Mucosa of rectum (tissue), 2 donors: Measurements from ENCODE around the gene LIMK1.

Experiments used
- H3K27ac ChIP-seq, 2 donors: one replicate each; pipeline ENCODE4 v1.7.0; 2013; ENCODE audit warnings: inconsistent platforms in 2 of 2, low read depth in 2 of 2, low read length in 2 of 2
- H3K27me3 ChIP-seq, 2 donors: one replicate each; pipeline ENCODE4 v1.7.0; 2013; ENCODE audit warnings: low read length in 2 of 2; ENCODE audit not compliant: control insufficient read depth in 2 of 2, insufficient read depth in 2 of 2
- H3K36me3 ChIP-seq, 2 donors: one replicate each; pipeline ENCODE4 v1.7.0; 2013; ENCODE audit warnings: low read length in 2 of 2; ENCODE audit not compliant: control insufficient read depth in 2 of 2, insufficient read depth in 2 of 2
- H3K4me1 ChIP-seq, 2 donors: one replicate each; pipeline ENCODE4 v1.7.0; 2013; ENCODE audit warnings: low read length in 2 of 2, mild to moderate bottlenecking in 1 of 2; ENCODE audit not compliant: control insufficient read depth in 2 of 2, insufficient read depth in 2 of 2
- H3K4me3 ChIP-seq, 2 donors: one replicate each; pipeline ENCODE4 v1.7.0; 2013; ENCODE audit warnings: low read length in 2 of 2
- H3K9ac ChIP-seq, 2 donors: one replicate each; pipeline ENCODE4 v1.7.0; 2013; ENCODE audit warnings: low read length in 2 of 2, low read depth in 1 of 2, mild to moderate bottlenecking in 1 of 2
- H3K9me3 ChIP-seq, 2 donors: one replicate each; pipeline ENCODE4 v1.7.0; 2013; ENCODE audit warnings: low read length in 2 of 2; ENCODE audit not compliant: control insufficient read depth in 2 of 2
- donor health status: healthy.
- donor health status: Normal muscosa, but diverticular disease.

Gene LIMK1

GRCh38 chr7:74064696-74065095, 18.9 kb upstream of the LIMK1 start:
- no peak overlapping the region for H3K4me3 ChIP-seq
- peaks cover 20% of the 10 kb centered on the region in 2 donors for H3K4me1 ChIP-seq
- no peaks in the 10 kb centered on the region for H3K9me3 ChIP-seq
- no peak overlapping the region for H3K9ac ChIP-seq
- no peaks in the 10 kb centered on the region for H3K36me3 ChIP-seq
- no peak overlapping the region for H3K27ac ChIP-seq
- H3K27me3 ChIP-seq, result no peaks in the 10 kb centered on the region

- no peaks in the 10 kb centered on the region for H3K27me3 ChIP-seq
- H3K9ac ChIP-seq, result no peak overlapping the region
- no peak overlapping the region for H3K27ac ChIP-seq
Observed at GRCh38 chr7:74066626-74067025, 17.0 kb upstream of the LIMK1 start.

GRCh38 chr7:74068378-74069085, 15.1 kb upstream of the LIMK1 start:
- Histone ChIP-seq H3K27ac (no peak overlapping the region), H3K4me3 (no peak overlapping the region), H3K9ac (no peak overlapping the region), H3K36me3 (no peaks in the 10 kb centered on the region), H3K9me3 (no peaks in the 10 kb centered on the region), H3K4me1 (peaks cover 0 to 2% of the 10 kb centered on the region in 2 donors), H3K27me3 (no peaks in the 10 kb centered on the region)

More at GRCh38 chr7:74066626-74067025, 17.0 kb upstream of the LIMK1 start:
- no peak overlapping the region for H3K4me3 ChIP-seq
- H3K4me1 ChIP-seq, result peaks cover 7% of the 10 kb centered on the region in 2 donors
- H3K9me3 ChIP-seq, result no peaks in the 10 kb centered on the region
- H3K36me3 ChIP-seq, result no peaks in the 10 kb centered on the region

GRCh38 chr7:74069086-74069541, 14.5 kb upstream of the LIMK1 start:
- no peaks in the 10 kb centered on the region for H3K27me3 ChIP-seq
- peaks cover 0 to 2% of the 10 kb centered on the region in 2 donors for H3K4me1 ChIP-seq
- no peak overlapping the region for H3K4me3 ChIP-seq
- H3K36me3 ChIP-seq, result no peaks in the 10 kb centered on the region
- H3K9ac ChIP-seq, result no peak overlapping the region
- H3K9me3 ChIP-seq, result no peaks in the 10 kb centered on the region
- no peak overlapping the region for H3K27ac ChIP-seq

- no peak overlapping the region for H3K27ac ChIP-seq
- H3K4me3 ChIP-seq, result no peak overlapping the region
- peaks cover 0 to 2% of the 10 kb centered on the region in 2 donors for H3K4me1 ChIP-seq
- H3K9me3 ChIP-seq, result no peaks in the 10 kb centered on the region
- H3K36me3 ChIP-seq, result no peaks in the 10 kb centered on the region
- no peak overlapping the region for H3K9ac ChIP-seq
- no peaks in the 10 kb centered on the region for H3K27me3 ChIP-seq
Observed at GRCh38 chr7:74069790-74070618, 13.6 kb upstream of the LIMK1 start.

GRCh38 chr7:74070619-74070921, 13.0 kb upstream of the LIMK1 start:
- H3K27ac ChIP-seq, result no peak overlapping the region
- no peaks in the 10 kb centered on the region for H3K9me3 ChIP-seq
- H3K4me3 ChIP-seq, result no peak overlapping the region
- H3K9ac ChIP-seq, result no peak overlapping the region
- H3K36me3 ChIP-seq, result no peaks in the 10 kb centered on the region
- H3K4me1 ChIP-seq, result peaks cover 0 to 2% of the 10 kb centered on the region in 2 donors
- H3K27me3 ChIP-seq, result no peaks in the 10 kb centered on the region

- Histone ChIP-seq H3K36me3 (no peaks in the 10 kb centered on the region), H3K27ac (no peak overlapping the region), H3K9me3 (no peaks in the 10 kb centered on the region), H3K9ac (no peak overlapping the region), H3K4me3 (no peak overlapping the region), H3K4me1 (no peaks in the 10 kb centered on the region), H3K27me3 (no peaks in the 10 kb centered on the region)
Observed at GRCh38 chr7:74071121-74071520, 12.5 kb upstream of the LIMK1 start.

GRCh38 chr7:74074770-74075169, 8.8 kb upstream of the LIMK1 start:
- Histone ChIP-seq H3K36me3 (no peaks in the 10 kb centered on the region), H3K9me3 (no peaks in the 10 kb centered on the region), H3K9ac (no peak overlapping the region), H3K27me3 (no peaks in the 10 kb centered on the region), H3K4me1 (no peaks in the 10 kb centered on the region), H3K27ac (no peak overlapping the region), H3K4me3 (no peak overlapping the region)

- Histone ChIP-seq H3K36me3 (no peaks in the 10 kb centered on the region), H3K27me3 (no peaks in the 10 kb centered on the region), H3K9ac (no peak overlapping the region), H3K27ac (no peak overlapping the region), H3K4me3 (no peak overlapping the region), H3K4me1 (peaks cover 3 to 5% of the 10 kb centered on the region in 2 donors), H3K9me3 (no peaks in the 10 kb centered on the region)
Observed at GRCh38 chr7:74078461-74078860, 5.1 kb upstream of the LIMK1 start.

GRCh38 chr7:74082770-74083116, 861 bp upstream of the LIMK1 start:
- no peaks in the 10 kb centered on the region for H3K9me3 ChIP-seq
- H3K4me3 ChIP-seq, result no peak overlapping the region
- H3K4me1 ChIP-seq, result peaks cover 9 to 15% of the 10 kb centered on the region in 2 donors
- no peak overlapping the region for H3K9ac ChIP-seq
- H3K27ac ChIP-seq, result peak overlapping the region in 1 of 2 donors; percentile 9
- no peaks in the 10 kb centered on the region for H3K36me3 ChIP-seq
- no peaks in the 10 kb centered on the region for H3K27me3 ChIP-seq
